Measurements from ENCODE around the gene PFKP.

Gene PFKP

DNA sequence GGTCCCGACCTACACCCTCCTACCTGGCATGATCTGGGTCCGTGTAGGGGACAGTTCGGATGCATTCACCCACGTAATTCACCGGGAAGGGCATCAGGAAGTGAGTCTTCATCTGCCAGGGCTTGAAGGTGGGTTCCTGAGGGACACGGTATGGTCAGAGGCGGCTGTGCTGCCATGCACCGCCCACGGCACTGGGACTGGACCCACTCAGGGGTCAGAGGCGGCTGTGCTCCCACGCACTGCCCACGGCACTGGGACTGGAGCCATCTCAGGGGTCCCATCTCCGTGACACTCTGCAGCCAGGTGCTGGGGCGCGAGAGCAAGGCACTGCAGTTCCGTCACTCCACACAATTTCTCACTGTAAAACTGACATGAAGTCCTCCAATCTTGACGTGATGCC, 76.0 kb downstream of the PFKP start:
- Histone ChIP-seq H3K9ac (ENCODE audit: low read depth, low read length) (no peak overlapping the region), H3K9me3 (ENCODE audit: control insufficient read depth, insufficient read depth, low read length) (no peaks in the 10 kb centered on the region), H3K36me3 (ENCODE audit: insufficient read depth, low read length) (peaks cover 33% of the 10 kb centered on the region), H3K4me1 (ENCODE audit: insufficient read depth, low read length) (no peaks in the 10 kb centered on the region)

DNA sequence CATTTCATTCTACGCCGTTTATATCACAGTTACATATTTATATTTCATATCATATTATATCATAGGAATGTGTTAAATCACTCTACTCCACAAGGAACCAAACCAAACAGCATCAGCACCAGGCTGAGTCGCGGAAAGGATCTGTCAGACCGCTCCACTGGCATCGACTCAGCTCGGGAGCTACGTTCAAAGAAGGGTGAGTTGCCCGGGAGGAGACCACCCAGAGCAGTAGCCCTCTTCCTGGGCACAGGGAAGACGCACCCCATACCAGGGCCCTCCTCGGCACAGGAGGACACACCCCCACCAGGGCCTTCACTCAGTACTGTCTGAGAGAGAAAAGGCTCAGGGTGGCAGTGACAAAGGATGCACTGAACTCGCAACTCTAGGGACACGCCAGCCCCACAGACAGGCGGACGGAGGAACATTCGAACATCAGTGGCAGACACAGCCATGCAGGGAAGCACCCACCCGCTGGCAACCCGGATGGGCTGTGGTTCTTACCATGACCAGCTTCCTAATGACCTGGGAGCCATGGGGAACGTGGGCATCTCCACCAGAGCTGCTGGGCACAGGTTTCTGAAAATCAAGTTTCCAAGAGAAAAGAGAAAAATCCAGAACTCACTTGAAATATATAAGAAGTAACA, 76.6 kb downstream of the PFKP start:
- no peaks in the 10 kb centered on the region for H3K4me1 ChIP-seq (ENCODE audit: insufficient read depth, low read length)
- peaks cover 31% of the 10 kb centered on the region for H3K36me3 ChIP-seq (ENCODE audit: insufficient read depth, low read length)
- no peaks in the 10 kb centered on the region for H3K9me3 ChIP-seq (ENCODE audit: control insufficient read depth, insufficient read depth, low read length)
- H3K9ac ChIP-seq (ENCODE audit: low read depth, low read length), result no peak overlapping the region

DNA sequence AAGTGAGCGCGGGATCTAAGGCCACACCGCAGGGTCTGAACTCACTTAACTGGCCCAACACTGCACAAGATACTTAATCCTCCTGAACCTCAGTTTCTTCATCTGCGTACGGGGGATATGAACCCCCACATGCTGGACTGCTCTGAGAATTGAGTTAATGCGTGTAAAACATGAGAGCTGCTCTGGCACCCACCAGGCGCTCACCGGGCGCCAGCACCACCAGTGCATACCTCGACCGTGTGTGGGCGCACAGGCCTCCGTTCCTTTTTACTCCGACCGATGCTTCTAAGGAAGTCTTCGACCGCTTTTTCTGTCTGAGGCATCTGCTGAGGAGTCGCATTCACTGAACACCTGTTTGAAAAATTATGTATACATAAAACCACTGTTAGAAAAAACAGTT, 78.0 kb downstream of the PFKP start:
- Histone ChIP-seq H3K36me3 (ENCODE audit: insufficient read depth, low read length) (peaks cover 24% of the 10 kb centered on the region), H3K4me1 (ENCODE audit: insufficient read depth, low read length) (no peaks in the 10 kb centered on the region)

DNA sequence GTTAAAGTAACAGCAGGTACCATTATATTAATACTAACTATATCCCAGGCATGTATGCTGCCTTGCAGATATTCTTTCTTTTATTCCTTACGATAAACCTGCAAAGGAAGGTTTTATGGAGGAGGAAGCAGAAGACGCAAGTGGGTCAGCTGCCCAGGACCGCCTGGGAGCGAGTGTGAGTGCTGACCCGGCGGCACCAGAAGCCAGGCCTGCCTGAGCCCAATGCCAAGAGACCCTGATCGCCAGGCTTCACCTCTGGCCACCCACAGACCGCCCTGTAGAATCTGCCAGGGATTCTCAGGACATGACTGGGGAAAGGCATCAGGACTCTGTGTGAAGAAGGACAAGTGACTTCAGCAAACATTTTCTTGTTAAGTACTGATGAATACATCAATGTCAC, 78.9 kb downstream of the PFKP start:
- peaks cover 26% of the 10 kb centered on the region for H3K36me3 ChIP-seq (ENCODE audit: insufficient read depth, low read length)
- no peaks in the 10 kb centered on the region for H3K9me3 ChIP-seq (ENCODE audit: control insufficient read depth, insufficient read depth, low read length)
- no peaks in the 10 kb centered on the region for H3K4me1 ChIP-seq (ENCODE audit: insufficient read depth, low read length)
- H3K9ac ChIP-seq (ENCODE audit: low read depth, low read length), result no peak overlapping the region

More for the DNA sequence above, 78.0 kb downstream of the PFKP start:
- no peak overlapping the region for H3K9ac ChIP-seq (ENCODE audit: low read depth, low read length)
- H3K9me3 ChIP-seq (ENCODE audit: control insufficient read depth, insufficient read depth, low read length), result no peaks in the 10 kb centered on the region

DNA sequence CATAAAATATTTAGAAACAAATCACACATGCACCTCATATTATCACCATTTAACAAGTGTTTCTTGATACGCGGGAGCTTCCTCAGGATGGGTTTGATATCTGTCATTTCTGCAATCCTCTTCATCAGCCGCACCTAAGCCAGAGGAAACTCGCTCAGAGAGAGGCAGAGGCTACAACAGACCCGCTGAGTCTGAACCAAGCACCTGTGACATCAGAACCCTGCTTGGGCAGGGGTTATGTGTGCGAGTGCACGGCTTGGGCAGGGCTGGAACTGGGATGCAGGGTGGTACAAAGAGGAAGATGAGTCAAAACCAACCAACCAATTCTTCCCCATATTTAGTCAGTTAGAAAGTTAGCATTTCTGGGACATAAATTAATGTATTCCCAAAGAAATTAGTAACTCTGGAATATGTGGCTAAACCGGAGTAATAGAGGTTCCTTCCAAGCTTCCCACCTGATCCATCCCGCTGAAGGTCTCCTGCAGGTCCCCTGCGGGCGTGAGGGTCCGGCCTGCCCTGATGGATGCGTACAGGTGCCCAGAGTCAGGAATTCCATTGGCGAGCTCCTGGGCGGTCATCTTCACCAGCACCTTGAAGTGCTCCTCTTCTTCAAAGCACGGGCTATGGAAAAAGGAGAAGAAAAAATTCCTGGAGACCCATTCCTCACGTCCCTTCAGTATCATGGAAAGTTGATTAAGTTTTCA, 79.9 kb downstream of the PFKP start:
- H3K9me3 ChIP-seq (ENCODE audit: control insufficient read depth, insufficient read depth, low read length), result no peaks in the 10 kb centered on the region
- peaks cover 26% of the 10 kb centered on the region for H3K36me3 ChIP-seq (ENCODE audit: insufficient read depth, low read length)
- no peak overlapping the region for H3K9ac ChIP-seq (ENCODE audit: low read depth, low read length)
- no peaks in the 10 kb centered on the region for H3K4me1 ChIP-seq (ENCODE audit: insufficient read depth, low read length)

DNA sequence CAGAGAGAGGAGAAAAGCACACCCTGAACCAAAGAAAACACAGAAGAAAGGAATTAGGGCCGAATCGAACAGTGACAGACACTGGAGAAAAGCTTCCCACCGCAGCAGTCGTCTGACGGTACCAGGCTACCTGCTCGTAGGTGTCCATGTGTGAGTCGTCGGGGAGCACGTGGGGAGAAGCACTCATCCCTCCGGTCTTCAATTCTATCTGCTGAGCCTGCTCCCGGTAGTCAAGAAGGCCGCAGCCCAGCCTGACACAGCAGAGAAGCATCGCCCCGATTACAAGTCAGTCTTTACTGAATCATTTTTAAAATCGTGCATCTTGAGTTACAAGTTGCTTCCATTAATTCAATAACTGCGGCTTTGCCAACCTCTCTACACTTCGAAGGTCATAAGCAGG, 80.7 kb downstream of the PFKP start:
- Histone ChIP-seq H3K9ac (ENCODE audit: low read depth, low read length) (no peak overlapping the region), H3K4me1 (ENCODE audit: insufficient read depth, low read length) (no peaks in the 10 kb centered on the region), H3K36me3 (ENCODE audit: insufficient read depth, low read length) (peaks cover 26% of the 10 kb centered on the region), H3K9me3 (ENCODE audit: control insufficient read depth, insufficient read depth, low read length) (no peaks in the 10 kb centered on the region)

DNA sequence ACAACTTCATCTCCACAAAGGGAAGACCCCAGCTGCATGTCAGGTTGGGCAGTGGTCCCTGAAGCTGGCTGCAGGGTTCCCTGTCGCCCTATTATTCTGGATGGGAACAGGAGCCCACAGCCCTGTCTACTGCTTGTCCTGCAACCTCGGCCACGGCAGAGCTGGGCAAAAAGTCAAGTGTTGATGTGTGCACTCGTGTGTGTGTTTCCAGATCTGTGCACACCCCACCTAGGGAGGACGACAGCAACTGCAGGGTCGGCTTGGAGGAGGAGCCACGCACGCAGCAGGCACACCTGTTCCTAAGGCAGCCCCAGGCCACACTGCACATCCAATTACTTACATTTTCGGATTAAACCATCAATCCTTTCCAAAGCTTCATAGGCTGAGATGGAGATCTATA, 81.6 kb downstream of the PFKP start:
- peaks cover 23% of the 10 kb centered on the region for H3K36me3 ChIP-seq (ENCODE audit: insufficient read depth, low read length)
- no peak overlapping the region for H3K9ac ChIP-seq (ENCODE audit: low read depth, low read length)

DNA sequence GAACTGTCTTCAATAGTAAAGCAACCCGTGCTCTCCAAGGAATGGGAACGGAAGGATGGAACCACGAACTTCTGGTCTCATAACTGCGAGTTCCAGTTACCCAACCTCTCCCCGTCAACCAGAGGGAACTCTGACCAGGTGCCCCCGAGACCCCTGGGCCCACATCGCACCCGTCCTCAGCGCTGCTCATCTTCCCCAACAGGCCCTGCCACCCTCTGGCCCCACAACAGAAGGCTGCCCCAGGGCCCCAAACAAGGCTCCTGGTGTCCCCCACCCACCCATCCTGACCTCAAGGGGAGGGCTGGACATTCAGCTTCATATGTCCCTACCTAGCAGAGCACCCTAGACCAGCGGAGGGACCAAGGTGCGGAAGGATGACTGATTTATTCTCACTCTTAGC, 82.6 kb downstream of the PFKP start:
- Histone ChIP-seq H3K9me3 (ENCODE audit: control insufficient read depth, insufficient read depth, low read length) (no peaks in the 10 kb centered on the region), H3K9ac (ENCODE audit: low read depth, low read length) (no peak overlapping the region), H3K36me3 (ENCODE audit: insufficient read depth, low read length) (peaks cover 21% of the 10 kb centered on the region)

More for the DNA sequence above, 81.6 kb downstream of the PFKP start:
- Histone ChIP-seq H3K9me3 (ENCODE audit: control insufficient read depth, insufficient read depth, low read length) (no peaks in the 10 kb centered on the region), H3K4me1 (ENCODE audit: insufficient read depth, low read length) (no peaks in the 10 kb centered on the region)

DNA sequence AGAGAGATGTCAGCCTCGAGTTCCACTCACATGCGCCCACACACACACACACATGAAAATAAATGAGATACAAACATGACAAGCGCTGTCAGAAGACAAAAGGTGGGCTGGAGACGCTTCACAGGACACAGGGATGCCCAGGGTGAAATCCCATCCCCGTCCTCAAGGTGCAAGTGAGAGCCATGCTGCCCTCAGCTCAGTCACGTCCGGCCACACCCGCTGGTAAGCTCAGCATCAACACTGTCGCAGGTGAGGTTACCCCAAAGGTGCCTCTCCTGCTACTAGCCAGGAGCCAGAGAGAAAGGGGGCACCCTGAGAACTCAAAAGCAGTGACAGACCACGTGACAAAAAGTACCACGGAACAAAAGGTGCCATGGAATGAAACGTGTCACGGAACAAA, 83.0 kb downstream of the PFKP start:
- no peaks in the 10 kb centered on the region for H3K9me3 ChIP-seq (ENCODE audit: control insufficient read depth, insufficient read depth, low read length)
- no peaks in the 10 kb centered on the region for H3K4me1 ChIP-seq (ENCODE audit: insufficient read depth, low read length)
- peaks cover 21% of the 10 kb centered on the region for H3K36me3 ChIP-seq (ENCODE audit: insufficient read depth, low read length)
- no peak overlapping the region for H3K9ac ChIP-seq (ENCODE audit: low read depth, low read length)

More for the DNA sequence above, 82.6 kb downstream of the PFKP start:
- H3K4me1 ChIP-seq (ENCODE audit: insufficient read depth, low read length), result no peaks in the 10 kb centered on the region

DNA sequence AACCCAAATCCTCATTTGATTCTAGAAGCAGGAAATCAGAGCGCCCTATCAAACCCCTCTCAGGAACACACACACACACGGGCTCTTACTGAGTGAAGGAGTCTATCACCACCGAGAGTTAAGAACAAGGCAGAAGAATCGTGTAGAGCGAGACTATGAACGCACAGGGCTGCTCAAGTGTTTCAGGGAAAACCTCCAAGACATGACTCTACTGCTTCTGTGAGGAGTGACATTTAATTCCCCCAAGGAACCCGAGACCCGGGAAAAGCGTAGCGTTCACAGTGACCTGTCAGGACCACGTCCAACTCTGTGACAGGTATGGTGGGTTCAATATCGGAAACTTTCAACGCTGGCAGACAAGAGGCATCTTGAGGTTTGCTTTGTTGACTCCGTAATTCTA, 83.6 kb downstream of the PFKP start:
- Histone ChIP-seq H3K4me1 (ENCODE audit: insufficient read depth, low read length) (no peaks in the 10 kb centered on the region), H3K36me3 (ENCODE audit: insufficient read depth, low read length) (peaks cover 20% of the 10 kb centered on the region), H3K9me3 (ENCODE audit: control insufficient read depth, insufficient read depth, low read length) (no peaks in the 10 kb centered on the region), H3K9ac (ENCODE audit: low read depth, low read length) (no peak overlapping the region)

DNA sequence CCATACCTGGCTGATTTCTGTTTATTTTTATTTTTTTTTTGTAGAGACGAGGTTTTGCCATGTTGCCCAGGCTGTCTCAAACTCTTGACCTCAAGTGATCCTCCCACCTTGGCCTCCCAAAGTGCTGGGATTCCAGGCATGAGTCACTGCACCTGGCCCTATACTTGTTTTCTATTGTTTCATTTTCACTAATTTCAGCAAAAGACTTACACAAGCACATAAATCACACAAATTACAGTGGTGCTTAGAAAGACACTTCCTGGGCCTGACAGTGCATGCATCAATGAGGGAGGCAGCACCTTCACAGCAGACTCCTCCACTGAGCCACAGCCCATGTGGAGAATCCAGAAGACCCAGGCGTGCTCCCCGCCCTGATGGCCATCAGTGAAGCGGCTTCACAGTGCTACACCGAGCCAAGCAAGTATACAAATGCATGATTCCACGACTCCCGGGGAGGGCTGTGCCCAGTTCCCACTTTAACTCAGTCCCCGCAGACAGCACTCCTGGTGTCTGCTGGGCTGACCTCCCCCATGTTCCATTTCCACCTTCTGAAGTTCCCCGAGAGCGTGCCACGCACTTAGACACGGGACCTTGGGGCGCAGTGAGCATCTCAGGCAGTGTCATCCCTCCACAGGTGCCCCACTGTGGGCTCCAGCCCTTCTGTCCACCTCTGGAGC, 84.7 kb downstream of the PFKP start:
- peaks cover 20% of the 10 kb centered on the region for H3K36me3 ChIP-seq (ENCODE audit: insufficient read depth, low read length)
- no peak overlapping the region for H3K9ac ChIP-seq (ENCODE audit: low read depth, low read length)
- H3K9me3 ChIP-seq (ENCODE audit: control insufficient read depth, insufficient read depth, low read length), result no peaks in the 10 kb centered on the region
- no peaks in the 10 kb centered on the region for H3K4me1 ChIP-seq (ENCODE audit: insufficient read depth, low read length)

DNA sequence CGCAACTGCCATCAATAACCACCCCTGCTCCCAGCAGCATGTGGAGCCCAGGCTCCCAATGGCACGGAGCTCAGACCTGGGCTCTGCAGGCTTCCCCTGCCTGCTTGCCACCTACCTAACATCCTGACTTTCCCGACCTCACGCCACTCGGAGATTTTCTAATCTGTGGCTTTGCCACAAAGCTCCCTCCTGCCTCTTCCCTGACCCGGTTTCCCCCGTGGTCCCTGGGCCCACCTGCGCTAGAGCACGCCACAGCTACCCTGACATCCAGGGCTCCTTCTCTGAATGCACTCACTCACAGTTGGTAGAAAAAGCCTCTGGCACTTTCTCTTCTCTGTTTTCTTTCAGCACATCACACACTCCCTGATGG, 85.2 kb downstream of the PFKP start:
- no peaks in the 10 kb centered on the region for H3K9me3 ChIP-seq (ENCODE audit: control insufficient read depth, insufficient read depth, low read length)
- no peak overlapping the region for H3K9ac ChIP-seq (ENCODE audit: low read depth, low read length)
- peaks cover 20% of the 10 kb centered on the region for H3K36me3 ChIP-seq (ENCODE audit: insufficient read depth, low read length)
- H3K4me1 ChIP-seq (ENCODE audit: insufficient read depth, low read length), result no peaks in the 10 kb centered on the region

DNA sequence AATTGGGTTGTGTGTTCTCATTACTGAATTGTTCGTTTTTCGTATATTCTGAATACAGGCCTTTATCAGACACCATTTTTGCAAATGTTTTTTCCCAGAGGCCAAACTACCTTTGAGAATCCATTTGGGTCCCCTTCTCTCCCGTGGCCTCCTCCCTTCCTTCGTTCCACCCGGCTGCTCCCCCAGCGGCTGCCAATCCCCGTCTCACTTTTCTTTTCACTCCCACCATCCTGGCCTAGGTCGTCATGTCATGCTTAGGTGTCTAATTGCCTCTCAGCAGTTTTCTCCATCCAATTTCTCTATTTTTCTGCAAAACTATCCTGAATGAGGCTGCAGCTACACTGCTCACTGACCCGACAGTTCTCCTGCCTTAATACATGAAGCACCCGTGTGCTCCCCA, 87.3 kb downstream of the PFKP start:
- Histone ChIP-seq H3K9me3 (ENCODE audit: control insufficient read depth, insufficient read depth, low read length) (no peaks in the 10 kb centered on the region), H3K36me3 (ENCODE audit: insufficient read depth, low read length) (peaks cover 27% of the 10 kb centered on the region), H3K4me1 (ENCODE audit: insufficient read depth, low read length) (no peaks in the 10 kb centered on the region), H3K9ac (ENCODE audit: low read depth, low read length) (no peak overlapping the region)

DNA sequence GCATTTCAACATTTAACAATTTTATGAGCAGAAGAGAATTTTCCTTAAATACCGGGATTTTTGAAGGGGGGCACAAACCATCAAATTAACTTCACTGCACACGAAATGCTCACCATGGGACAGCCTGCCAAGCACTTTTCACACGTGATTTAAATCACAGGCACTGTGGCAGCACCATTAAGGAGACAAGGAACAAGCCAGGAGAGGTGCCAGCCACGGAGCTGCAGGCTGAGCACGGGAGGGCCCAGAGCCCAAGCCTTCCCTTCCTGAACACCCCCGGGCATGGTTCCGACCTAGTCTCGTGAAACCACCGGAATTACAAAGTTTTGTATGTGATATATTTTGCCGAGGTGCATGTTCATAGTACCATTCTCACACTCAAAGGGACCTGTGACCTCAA, 91.8 kb downstream of the PFKP start:
- peaks cover 30% of the 10 kb centered on the region for H3K36me3 ChIP-seq (ENCODE audit: insufficient read depth, low read length)
- no peak overlapping the region for H3K9ac ChIP-seq (ENCODE audit: low read depth, low read length)
- no peaks in the 10 kb centered on the region for H3K9me3 ChIP-seq (ENCODE audit: control insufficient read depth, insufficient read depth, low read length)
- H3K4me1 ChIP-seq (ENCODE audit: insufficient read depth, low read length), result no peaks in the 10 kb centered on the region

DNA sequence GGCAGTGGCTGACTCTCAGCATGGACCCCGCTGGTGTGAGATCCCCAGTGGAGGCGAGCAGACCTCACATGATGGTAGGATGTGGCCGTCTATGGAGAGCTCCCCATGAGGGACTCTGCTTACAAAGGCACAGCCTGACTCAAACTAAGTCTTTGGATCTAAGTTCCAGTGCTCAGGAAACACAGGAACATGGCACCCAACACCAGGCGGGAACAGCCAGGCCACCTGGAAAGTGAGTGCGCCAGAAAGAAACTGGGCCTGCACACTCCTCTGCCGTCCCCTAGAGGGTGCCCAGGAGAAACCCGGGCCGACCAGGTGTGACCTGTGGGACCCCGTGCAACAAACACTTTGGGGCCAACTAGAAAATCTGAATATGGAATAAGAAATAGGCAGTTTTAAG, 95.2 kb downstream of the PFKP start:
- Histone ChIP-seq H3K9ac (ENCODE audit: low read depth, low read length) (no peak overlapping the region), H3K9me3 (ENCODE audit: control insufficient read depth, insufficient read depth, low read length) (no peaks in the 10 kb centered on the region), H3K4me1 (ENCODE audit: insufficient read depth, low read length) (no peaks in the 10 kb centered on the region), H3K36me3 (ENCODE audit: insufficient read depth, low read length) (peaks cover 28% of the 10 kb centered on the region)
